KBM-7 (cell line): Measurements from ENCODE around the gene RAB5A.
"Not testable (repeated sequence)": the region's sequence is repeated elsewhere in the genome, so short reads cannot be mapped to it uniquely, and the experiment has no call there.

Source experiments
- DNase-seq: peaks from one replicate; pipeline ENCODE4 v3.0.0-alpha.2; 2015
- in situ Hi-C: fragments of 300-500 bp; cut with MboI; formaldehyde crosslinking; loops from 2 replicates; pipeline ENCODE4 v1.14.3; 2020; ENCODE audit warnings: low sequenced_read_pairs, low pct_unique_long_range_greater_than_20kb, mixed read lengths

The RAB5A gene

GRCh38 chr3:19945969-19946831 lies 697 bp upstream of the RAB5A start:
- in situ Hi-C loops, result no loop called here
- DNase-seq, result peak; percentile 3

DNA sequence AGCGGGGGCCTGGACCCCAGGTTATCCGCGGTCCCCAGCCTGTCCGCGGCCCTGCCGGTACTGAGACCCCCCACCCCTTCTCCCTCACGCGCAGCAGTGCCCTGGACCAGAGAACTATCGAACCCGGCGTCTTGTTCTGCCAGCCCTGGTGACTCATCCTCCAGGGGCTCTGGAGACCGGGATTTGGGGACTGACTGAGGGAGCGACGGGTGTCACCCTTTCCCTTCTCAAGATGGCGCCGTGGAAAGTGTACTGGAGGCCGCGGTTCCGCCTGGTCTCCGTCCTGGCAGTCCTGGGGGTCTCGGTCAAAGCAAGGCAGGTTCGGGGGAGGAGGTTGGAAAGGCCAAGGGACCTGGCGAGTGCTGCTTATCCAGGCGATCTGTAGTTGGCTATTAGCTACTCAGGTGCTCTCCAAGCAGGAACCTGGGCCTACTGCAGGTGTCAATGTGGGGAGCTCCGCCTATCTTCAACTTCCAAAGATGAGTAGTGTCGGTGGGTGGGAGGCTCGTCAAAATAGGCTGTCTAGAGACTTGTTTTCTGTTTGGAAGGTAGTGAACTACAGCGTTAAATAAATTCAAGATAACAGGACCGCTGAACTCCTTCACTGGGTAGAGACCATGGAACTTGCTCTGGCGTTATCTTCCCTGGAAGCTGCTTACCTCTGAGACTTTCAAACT lies 790 bp downstream of the RAB5A start:
- peak; percentile 63 for DNase-seq
- in situ Hi-C loops, result no loop called here

DNA sequence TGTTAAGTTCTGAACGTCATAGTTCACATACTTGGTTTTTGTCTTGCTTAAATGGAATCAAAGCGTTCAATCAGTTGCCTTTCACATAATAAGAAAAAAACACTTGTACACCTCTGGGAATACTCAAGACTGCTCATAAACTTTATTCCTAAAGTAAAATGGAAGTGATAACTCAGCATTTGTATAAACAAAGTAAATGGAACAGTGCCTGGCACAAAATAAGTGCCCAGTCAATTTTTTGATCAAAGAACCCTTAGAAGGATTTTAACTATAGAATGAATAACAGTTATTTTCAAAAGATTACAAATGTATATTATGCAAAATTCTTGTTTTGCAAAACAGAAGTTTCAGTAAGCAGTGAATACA lies 1.3 kb downstream of the RAB5A start:
- DNase-seq, result no peak
- in situ Hi-C loops, result no loop called here

- in situ Hi-C loops, result no loop called here
- no peak for DNase-seq
Observed at GRCh38 chr3:19950316-19950715, 3.4 kb downstream of the RAB5A start.

DNA sequence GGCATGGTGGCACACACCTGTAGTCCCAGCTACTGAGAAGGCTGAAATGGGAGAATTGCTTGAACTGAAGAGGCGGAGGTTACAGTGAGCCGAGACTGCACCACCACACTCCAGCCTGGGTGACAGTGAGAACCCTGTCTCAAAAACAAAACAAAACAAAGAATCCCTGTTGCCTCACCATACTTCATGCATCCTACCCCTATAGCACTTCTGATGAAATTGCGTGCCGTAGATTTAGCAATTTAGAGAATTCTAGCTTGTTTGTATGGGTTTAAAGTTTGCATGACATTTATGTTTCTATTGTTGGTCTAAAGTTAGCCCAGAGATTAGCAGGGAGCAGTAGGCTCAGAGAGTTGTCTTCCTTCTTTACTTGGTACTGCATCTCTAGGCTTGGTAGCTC lies 7.8 kb downstream of the RAB5A start:
- no peak for DNase-seq
- in situ Hi-C loops, result no loop called here

DNA sequence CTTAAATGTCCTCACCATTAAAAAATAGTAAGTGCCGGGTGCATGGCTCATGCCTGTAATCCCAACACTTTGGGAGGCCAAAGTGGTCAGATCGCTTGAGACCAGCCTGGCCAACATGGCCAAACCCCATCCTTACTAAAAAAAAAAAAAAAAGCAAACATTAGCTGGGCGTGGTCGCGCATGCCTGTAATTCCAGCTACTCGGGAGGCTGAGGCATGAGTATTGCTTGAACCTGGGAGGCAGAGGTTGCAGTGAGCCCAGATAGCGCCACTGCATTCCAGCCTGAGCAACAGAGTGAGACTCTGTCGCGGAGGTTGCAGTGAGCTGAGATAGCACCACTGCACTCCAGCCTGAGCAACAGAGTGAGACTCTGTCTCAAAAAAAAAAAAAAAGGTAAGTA lies 10.5 kb downstream of the RAB5A start:
- in situ Hi-C loops, DNase-seq: not testable (repeated sequence)

DNA sequence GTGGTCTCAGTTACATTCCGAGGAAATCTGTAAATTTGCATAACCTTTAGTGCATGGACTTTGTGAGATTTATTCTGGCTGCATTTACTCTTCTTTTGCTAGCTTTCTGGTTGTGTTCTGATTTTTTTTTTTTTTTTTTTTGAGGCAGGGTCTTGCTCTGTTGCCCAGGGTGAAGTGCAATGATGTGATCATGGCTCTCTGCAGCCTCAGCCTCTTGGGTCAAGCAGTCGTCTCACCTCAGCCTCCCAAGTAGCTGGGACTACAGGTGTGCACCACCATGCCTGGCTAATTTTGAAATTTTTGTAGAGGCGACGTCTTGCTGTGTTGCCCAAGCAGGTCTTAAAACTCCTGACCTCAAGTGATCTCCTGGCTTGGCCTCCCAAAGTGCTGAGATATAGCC lies 12.6 kb downstream of the RAB5A start:
- in situ Hi-C loops, result no loop called here

DNA sequence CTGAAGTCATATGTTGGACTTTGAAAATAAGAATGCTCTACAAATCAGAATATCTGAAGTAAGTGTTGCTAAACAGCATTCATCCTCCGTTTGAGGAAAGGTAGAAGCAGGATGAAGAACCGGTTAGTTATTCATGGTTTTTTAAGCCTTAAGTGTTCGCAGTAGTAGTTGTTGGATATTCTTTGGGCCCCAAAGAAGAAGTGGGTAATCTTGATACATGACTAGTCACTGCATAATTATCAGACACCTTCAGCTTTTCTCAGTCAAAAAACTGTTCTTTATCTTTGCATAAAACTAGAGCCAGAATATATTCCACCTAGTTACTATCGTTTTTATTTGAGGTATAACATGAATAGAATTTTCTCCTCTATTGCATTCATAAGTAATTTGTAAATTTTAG lies 13.8 kb downstream of the RAB5A start:
- in situ Hi-C loops, result no loop called here

More for the DNA sequence above, 12.6 kb downstream of the RAB5A start:
- no peak for DNase-seq

GRCh38 chr3:19961960-19962359 lies 15.1 kb downstream of the RAB5A start:
- DNase-seq, result no peak

More for the DNA sequence above, 13.8 kb downstream of the RAB5A start:
- DNase-seq, result no peak

GRCh38 chr3:19967208-19967607 lies 20.3 kb downstream of the RAB5A start:
- DNase-seq, result no peak
- in situ Hi-C loops, result no loop called here

More at GRCh38 chr3:19961960-19962359, 15.1 kb downstream of the RAB5A start:
- in situ Hi-C loops, result no loop called here

DNA sequence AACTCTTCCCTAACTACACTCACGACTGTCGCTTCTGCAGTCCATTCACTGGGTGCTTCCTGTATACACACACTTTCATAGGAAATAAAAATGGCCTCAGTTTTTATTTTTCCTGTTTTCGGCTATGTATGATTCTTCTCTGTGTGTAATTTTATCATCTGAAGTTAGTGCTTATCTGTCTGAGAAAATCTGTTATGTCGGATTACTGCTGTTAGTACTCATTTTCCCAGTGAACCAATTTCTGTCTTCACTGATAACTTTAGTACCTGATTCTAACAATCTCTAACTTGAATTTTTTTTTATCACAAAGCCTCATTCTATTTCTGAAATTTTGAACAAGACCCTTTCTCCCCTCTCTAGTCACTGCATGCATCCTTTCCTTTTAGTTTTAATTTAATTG lies 20.9 kb downstream of the RAB5A start:
- in situ Hi-C loops, result no loop called here
- no peak for DNase-seq

- in situ Hi-C loops, result no loop called here
- DNase-seq, result no peak
Observed at GRCh38 chr3:19970327-19970726, 23.4 kb downstream of the RAB5A start.

DNA sequence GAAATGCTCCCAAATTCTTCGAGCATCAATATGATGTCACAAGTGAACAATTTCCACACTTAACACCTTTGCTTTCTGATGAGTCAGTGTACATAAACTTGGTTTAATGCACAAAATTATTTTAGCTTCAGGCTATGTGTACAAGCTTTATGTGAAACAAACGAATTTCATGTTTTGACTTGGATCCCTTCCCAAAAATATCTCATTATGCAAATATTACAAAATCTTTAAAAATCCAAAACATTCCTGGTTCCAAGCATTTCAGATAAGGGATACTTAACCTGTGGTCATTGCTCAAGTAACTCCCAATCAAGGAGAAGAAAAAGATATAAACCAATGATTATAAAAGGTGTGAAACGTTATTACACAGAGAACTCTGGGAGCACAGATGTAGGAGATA lies 25.2 kb downstream of the RAB5A start:
- no peak for DNase-seq
- in situ Hi-C loops, result no loop called here

- in situ Hi-C loops, DNase-seq: not testable (repeated sequence)
Observed at GRCh38 chr3:19988904-19989303, 42.0 kb downstream of the RAB5A start.

- in situ Hi-C loops, result no loop called here
- DNase-seq, result no peak
Observed at GRCh38 chr3:19994796-19995195, 47.9 kb downstream of the RAB5A start.

- in situ Hi-C loops, result no loop called here
- no peak for DNase-seq
Observed at GRCh38 chr3:19997502-19997901, 50.6 kb downstream of the RAB5A start.

GRCh38 chr3:20001932-20002331 lies 55.0 kb downstream of the RAB5A start:
- in situ Hi-C loops, result no loop called here
- DNase-seq, result no peak

DNA sequence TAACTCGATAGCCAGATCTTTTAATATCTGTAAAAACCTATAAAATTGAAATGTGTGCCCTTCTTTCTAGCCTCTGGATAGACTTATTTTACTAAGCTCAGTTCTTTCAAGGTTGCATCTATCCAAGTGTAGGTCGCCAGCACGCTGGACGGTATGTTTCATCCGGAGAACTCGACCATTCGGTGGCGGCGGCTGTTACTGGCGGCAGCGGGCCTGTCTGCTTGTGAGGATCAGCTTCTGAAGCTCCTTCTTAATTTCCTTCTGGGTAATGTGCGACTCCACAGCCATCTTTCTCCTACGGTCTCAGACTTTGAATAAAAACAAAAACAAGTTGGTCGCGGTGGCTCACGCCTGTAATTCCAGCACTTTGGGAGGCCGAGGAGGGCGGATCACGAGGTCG lies 61.1 kb downstream of the RAB5A start:
- no peak for DNase-seq
- in situ Hi-C loops, result no loop called here

- no peak for DNase-seq
- in situ Hi-C loops, result no loop called here
Observed at GRCh38 chr3:20008646-20009045, 61.7 kb downstream of the RAB5A start.

- in situ Hi-C loops, result no loop called here
- no peak for DNase-seq
Observed at GRCh38 chr3:20012164-20012563, 65.3 kb downstream of the RAB5A start, which contains the start of gene PP2D1. Gene PP2D1 (minus strand): TSS chr3:20012264. CDS start chr3:20012072, 192 bp downstream.
